Measurements from ENCODE around the gene EPHB1.

DNA sequence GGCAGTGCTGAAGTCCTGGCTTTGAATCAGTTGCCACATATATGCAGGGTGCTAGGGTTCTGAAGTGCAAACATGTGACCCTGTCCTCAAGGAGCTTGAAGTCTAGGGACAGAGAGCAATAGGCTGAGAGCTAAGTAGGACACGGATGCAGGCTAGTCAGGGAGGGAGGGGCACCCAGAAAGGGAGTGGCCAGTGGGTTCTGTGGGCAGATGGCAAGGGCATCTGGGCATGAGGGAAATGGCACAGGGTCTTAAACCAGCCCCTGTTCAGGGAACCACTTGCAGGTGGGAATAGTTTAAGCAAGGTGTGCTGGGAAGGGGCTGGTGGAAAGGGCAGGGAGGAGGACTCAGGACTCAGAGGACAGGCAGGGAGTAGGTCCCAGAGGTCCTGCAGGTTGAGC lies 46.4 kb upstream of the EPHB1 start:
- no peak for TF ChIP-seq CTCF (IDR thresholded peaks at IDR 0.05)
- TF ChIP-seq MXI1 (IDR thresholded peaks at IDR 0.05; ENCODE audit: low read depth, low read length): no peak
- TF ChIP-seq, protein P1, sequence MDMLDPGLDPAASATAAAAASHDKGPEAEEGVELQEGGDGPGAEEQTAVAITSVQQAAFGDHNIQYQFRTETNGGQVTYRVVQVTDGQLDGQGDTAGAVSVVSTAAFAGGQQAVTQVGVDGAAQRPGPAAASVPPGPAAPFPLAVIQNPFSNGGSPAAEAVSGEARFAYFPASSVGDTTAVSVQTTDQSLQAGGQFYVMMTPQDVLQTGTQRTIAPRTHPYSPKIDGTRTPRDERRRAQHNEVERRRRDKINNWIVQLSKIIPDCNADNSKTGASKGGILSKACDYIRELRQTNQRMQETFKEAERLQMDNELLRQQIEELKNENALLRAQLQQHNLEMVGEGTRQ (IDR thresholded peaks at IDR 0.05; ENCODE audit: borderline replicate concordance, low read depth, low read length): no peak
- TF ChIP-seq POLR2AphosphoS5 (IDR thresholded peaks at IDR 0.05; ENCODE audit: low read depth, low read length): no peak
